Activated T-cell treated with anti-CD3 and anti-CD28 coated beads for 1 hour (primary cell): ENCODE data around the gene EBLN2.
A peak's percentile ranks its signal among the peaks of the same experiment; 100 is the strongest.
"Not testable (repeated sequence)": the region's sequence is repeated elsewhere in the genome, so short reads cannot be mapped to it uniquely, and the experiment has no call there.

Source experiments
- DNase-seq: peaks from one replicate; pipeline ENCODE4 v3.0.0-alpha.2; 2020; ENCODE audit warnings: low read depth

Gene EBLN2

DNA sequence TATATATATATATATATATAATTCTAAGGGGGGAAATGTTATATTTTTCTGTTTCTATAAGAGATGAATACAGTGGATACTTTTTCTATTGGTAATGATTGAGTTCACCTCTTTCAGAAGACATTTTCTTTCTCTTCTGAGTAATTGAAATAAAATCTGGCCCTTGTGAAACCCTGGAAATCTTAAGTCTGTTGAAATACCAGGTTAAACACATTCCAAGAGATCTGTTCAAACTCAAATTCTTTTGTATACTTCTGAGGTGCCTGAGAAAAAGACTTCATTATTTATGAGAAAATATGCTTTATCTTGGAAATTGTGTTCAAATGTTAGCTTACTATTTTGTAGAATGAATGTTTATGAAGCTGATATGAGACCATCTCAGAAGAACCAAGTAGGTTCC lies 4.8 kb downstream of the EBLN2 start:
- DNase-seq: not testable (repeated sequence)

- no peak for DNase-seq
These were observed 7.0 kb downstream of the EBLN2 start for GRCh38 chr3:73068419-73068818.

- no peak for DNase-seq
These were observed 7.7 kb downstream of the EBLN2 start for GRCh38 chr3:73069187-73069586.

GRCh38 chr3:73069775-73070444 lies 8.5 kb downstream of the EBLN2 start:
- DNase-seq: no peak

GRCh38 chr3:73070675-73071575 lies 9.5 kb downstream of the EBLN2 start:
- no peak for DNase-seq

GRCh38 chr3:73071952-73072351 lies 10.5 kb downstream of the EBLN2 start:
- no peak for DNase-seq

DNA sequence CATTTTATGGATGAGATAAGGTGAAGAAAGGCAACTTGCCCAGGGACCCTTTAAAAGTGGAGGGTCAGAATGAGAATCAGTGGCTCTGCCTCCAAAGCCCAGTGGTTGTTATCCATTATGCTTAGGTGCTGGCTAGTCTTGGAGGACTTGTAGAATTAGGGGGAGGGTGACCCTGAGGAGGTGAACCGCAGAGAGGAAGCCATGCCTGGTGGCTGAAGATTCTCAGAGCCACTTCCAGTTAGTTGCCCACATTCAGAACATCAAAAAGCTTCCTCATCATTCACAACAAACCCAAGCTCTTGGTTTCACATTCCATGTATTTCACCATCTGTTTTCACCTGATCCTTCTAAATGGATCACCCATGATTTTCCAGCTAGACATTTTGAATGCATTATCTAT lies 11.2 kb downstream of the EBLN2 start:
- DNase-seq: no peak

DNA sequence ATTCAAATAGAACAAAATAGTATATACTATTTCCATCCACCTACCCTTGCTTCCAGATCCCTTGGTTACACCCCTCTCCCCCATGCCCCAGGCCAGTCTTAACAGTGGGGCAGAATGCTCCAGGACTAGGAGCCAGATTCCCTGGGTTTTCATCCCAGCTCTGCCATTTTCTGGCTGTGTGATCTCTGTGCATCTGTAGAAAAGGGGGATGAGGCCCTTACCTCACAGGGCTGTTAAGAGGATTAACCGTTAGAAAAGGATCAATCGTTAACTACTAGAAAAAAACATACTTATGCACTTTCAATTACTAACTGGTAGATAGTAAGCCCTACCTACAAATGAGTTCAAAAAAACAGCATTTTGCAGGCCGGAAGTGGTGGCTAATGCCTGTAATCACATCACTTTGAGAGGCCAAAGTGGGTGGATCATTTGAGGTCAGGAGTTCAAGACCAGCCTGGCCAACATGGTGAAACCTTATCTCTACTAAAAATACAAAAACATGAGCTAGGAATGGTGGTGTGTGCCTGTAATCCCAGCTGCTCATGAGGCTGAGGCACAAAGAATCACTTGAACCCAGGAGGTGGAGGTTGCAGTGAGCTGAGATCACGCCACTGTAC lies 11.7 kb downstream of the EBLN2 start:
- DNase-seq: no peak

GRCh38 chr3:73074781-73075180 lies 13.3 kb downstream of the EBLN2 start:
- no peak for DNase-seq

GRCh38 chr3:73080216-73080966 lies 18.9 kb downstream of the EBLN2 start:
- DNase-seq: no peak

GRCh38 chr3:73081140-73081539 lies 19.7 kb downstream of the EBLN2 start:
- no peak for DNase-seq

DNA sequence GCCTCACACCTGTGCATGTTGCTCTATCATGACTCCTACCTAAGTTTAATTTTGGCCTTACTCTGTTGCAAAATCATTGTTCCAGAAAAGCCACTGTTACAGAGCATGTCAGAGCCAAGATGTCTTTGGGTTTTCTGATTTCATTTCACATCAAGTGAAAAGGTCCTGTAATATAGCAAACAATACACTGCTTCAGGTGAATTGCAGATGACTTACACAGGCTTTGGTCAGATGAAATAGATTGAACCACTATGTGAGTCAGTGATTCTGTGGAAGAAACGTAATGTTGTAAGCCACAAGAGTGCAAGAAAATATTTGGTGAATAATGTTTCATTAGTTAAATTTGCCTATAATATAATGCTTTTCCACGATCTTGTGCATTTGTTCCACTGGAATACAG lies 22.7 kb downstream of the EBLN2 start:
- DNase-seq: no peak

DNA sequence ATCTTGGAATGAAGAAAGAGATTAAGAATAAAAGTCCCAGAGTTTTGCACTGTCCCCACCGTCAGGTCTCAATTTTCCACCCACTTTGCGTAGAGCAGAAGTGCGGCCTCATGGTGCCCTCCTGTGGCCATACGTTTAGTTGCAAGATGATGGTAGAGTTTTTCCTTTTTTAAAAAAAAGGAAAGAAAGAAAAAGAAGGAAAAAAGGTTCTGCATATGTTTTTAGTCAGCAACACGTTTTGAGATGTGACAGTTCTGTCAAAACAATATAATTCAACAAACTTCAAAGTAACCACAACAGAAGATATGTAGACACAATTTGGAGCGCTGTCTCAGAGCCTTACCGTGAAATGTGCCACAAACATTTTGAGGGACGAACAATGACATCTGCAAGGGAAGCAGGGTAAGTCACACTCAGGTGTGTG lies 24.6 kb downstream of the EBLN2 start:
- peak; percentile 34 for DNase-seq

DNA sequence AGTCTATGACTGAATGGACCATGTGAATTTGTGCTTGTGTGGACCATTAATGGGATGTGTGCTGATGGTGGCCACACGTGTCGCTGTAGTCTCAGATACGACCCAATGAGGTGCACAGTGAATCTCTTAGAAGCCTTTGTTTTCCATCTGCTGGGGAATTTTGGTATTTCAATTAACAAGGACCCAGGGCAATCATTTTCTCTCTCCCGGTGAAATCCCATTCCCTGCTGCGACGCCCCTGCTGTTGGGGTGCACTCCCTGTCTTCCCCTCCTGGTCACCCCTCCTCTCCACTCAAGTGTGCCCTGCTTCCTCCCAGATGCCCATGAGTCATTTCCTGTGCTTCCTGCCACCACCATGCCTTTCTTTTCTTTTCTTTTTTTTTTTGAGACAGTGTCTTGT lies 32.7 kb downstream of the EBLN2 start:
- DNase-seq: no peak

GRCh38 chr3:73094951-73095350 lies 33.5 kb downstream of the EBLN2 start:
- no peak for DNase-seq

- DNase-seq: no peak
These were observed 34.7 kb downstream of the EBLN2 start for GRCh38 chr3:73096169-73096568.

- no peak for DNase-seq
These were observed 36.6 kb downstream of the EBLN2 start for GRCh38 chr3:73098026-73098425.

GRCh38 chr3:73098873-73099272 lies 37.4 kb downstream of the EBLN2 start:
- DNase-seq: no peak

- peak; percentile 72 for DNase-seq
These were observed 39.5 kb downstream of the EBLN2 start for GRCh38 chr3:73100741-73101559.

DNA sequence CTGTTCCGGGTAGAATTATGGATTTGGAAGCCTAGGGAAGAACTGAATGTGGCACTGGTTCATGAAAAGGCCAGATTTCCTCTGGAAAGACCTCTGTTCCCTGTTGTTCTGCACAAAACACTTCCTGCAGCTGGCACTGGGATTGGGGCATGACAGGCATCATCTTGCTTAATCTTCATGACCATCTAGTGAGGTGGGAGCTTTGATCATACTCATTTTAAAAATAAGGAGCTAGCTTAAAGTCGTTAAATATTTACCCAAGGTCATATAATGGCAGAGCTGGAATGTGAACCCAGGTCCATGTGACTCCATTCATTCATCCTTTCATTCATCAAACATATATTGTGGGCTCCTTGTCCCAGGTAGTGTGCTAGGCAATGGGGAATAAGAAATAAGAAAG lies 40.4 kb downstream of the EBLN2 start:
- no peak for DNase-seq

GRCh38 chr3:73107215-73107614 lies 45.8 kb downstream of the EBLN2 start:
- DNase-seq: no peak
